CD4-positive, alpha-beta T cell treated with Interleukin-17A for 4 hours (primary cell): Measurements from ENCODE around the gene SULT1C2.

Source experiments
- DNase-seq: peaks from one replicate; pipeline ENCODE4 v3.0.0-alpha.2; 2020; ENCODE audit warnings: mixed read lengths

SULT1C2 gene

DNA sequence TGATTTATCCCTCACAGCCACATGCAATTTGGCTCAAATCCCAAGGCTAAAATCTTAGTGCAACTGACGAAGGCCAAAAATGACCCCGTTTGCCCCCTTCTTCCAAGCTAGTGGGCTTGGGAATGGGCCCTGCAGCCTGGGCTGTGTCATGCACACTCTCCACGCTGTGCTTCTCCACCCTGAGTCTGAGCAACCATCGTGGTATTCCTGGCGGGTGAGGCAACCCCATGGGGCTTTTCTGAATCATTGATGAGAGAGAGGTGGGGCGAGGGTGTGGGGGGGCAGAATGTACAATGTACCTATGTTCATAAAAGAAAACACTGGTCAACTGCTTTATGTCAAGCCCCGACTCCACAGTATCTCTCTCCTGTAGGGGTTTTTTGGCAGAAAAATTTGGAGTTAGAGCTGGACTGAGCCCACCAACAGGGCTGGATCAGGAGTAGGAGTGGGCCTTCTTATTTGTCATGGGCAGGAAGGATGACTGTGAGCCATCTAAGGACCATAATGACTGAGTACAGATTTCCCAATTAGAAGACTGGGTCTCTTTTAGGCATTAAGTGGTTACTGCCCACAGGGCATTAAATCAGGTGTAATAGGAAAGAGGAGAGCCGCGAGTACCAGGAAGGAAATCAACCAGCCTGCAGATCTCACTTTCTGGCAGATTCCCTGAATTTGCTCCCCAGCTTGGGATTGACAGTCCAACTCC is 8.9 kb downstream of the SULT1C2 start:
- no peak for DNase-seq

DNA sequence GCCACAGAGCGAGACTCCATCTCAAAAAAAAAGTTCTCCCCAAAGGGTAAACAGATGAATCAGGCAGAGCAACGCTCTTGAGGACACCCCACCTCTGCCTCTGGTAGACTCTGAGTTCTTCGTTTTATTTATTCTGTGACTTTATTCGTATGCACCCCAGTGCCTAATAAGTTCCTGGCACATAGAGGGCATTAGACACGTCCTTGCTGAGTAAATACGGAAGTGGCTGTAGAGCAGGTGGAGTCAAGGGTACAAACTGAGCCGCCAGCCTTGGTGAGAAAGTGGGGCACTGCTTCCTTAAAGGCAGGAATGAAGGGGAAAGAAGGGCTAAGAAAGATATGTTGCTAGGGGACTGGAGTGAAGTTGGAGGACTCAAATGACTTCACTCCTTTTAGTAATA is 12.9 kb downstream of the SULT1C2 start:
- DNase-seq = no peak

DNA sequence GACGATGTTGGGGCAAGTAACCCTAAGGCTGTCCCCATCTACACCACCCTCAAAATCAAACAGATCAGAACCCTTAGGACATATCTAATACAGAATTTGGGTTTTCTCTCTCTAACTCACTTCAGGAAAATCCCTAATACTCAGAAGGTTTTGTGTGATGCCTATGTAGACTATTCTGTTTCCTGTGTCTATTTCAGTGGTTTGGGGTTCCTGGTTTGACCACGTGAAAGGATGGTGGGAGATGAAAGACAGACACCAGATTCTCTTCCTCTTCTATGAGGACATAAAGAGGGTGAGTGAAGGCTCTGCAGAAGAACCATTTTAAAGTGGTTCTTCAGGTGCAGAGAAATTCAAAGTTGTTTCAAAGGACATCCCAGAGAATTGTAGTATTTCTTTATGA is 16.3 kb downstream of the SULT1C2 start:
- DNase-seq = no peak

DNA sequence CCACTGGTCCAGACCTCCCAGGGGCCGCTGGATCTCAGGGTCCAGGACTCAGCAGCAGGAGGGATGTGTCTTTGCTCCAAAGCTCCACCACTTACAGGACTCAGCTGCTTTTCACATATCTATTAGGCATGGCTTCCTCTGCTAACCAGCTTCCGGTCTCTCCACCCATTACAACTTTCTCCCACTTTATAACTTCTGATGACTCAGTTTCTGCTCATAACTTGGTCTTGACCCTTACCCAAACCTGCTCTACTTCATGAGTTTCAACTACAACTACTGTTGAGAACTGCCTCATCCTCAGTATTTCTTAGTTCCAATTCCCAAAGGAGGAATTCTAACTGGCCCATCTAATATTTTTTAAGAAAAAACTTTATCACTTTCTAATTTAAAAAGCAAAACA is 17.2 kb downstream of the SULT1C2 start:
- DNase-seq = no peak

DNA sequence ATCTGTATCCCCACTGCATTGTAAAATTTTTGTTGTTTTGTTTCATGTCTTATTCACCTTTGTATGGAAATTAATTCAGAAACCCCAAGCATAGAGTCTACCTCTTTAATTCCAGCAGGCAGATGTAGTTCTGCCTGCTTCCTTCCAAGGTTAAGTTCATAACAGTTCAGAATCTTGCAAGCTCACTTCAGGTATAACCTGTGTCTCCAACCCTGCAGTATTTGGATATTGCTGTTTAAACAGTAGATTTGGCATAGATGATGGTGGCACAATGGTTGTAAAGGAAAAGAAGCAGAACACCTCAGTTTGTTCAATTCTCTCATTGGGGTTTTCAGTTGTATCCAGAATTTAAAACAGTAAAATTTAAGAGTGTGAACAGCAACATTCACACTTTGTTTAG is 21.2 kb downstream of the SULT1C2 start:
- DNase-seq = no peak

DNA sequence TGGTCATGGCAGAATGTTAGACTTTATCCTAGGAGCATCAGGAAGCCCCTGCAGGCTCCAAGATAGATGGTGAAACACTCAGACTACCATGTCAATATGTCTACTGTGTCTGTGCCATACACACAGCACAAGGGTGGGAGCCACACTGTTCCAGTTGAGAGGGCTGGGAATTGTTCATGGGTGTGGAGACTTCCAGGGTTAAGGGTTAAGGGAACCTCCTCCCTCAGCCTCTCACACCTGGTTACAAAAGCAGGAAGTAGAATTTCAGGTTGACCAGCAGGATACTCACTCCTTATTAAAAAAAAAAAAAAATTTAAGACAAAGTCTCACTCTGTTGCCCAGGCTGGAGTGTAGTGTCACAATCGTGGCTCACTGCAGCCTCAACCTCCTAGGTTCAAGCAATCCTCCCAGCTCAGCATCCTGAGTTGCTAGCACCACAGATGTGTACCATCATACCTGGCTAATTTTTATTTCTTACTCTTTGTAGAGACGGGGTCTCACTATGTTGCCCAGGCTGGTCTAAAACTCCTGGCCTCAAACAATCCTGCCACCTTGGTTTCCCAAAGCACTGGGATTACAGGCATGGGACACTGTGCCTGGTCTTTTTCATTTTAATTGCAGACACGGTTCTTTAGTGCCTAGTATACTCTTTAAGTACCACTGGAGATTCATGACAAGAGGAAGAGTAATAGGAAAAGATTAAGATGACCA is 26.0 kb downstream of the SULT1C2 start:
- DNase-seq = no peak

DNA sequence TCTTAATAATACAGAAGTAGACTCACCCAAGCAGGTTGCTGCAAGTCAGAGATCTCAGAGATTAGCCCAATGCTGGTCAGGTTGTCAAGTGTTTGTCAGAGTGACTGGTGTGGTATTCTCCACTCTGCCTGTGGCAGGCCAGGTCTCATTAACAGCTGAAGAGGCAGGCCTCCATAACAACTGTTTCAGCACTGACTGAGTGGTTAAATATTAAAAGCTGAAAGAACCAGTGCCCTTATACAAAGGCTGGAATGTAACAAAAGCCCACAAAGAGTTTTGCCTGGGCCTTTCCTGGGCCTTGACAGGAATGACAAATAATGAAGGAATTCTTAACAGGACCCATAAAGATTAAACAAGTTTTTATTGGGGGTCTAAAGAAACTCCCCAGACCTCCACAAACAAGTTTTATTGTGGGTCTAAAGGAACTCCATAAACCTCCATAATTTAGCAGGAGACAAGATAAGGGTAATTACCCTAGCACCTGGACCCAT is 26.8 kb downstream of the SULT1C2 start:
- DNase-seq = no peak

DNA sequence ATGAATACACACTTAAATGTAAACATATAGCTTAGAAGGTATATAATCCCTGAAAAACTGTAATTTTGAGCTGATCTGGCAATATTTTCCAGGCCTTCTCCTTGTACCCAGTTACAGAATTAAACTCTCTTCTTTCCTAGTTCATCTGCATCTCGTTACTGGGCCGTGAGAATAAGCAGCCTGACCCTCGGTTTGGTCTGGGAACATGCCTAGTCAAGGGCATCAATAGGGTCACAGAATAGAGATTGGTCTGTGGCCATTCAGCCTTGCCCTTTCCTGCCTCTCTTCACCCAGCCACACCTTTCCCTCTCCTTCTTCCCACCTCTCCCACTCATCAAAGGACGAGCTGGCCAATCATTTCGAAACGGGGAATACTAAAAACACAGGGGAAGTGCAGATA is 27.3 kb downstream of the SULT1C2 start:
- no peak for DNase-seq

DNA sequence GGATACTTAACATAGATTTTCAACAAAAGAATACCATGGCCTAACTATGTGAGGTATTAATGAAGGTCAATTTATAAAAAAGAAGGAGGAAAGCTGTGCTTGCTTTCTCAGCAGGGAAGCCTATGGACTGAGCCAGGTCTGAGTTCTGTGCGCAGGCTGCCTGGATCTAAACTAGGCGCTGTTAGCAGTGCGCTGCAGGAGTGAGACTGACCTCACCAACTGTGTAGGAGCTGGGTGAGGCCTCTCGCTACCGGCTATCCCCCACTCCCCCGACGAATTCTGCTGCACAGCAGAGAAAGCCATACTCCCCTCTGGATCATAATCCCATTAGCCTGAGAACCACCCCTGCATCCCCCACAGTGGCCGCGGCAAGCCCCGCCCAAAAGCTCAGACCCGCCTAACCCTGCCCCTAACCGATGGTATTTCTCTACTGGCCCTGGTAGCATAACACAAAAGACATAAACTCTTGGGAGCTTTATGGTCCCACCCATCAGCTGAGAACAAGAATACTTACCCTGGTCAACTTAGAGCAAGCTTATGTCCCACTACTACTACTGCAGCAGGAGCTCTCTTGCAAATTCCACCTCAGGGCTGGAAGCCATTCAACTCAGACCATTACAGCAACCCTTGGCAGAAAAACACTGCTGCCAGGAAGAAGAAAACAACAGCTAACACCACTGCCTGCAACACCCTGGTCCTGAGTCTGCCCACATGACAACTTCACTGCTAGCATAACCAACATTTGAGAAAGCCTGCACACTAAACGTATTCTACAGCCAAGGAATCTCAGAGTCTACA is 28.0 kb downstream of the SULT1C2 start:
- no peak for DNase-seq

DNA sequence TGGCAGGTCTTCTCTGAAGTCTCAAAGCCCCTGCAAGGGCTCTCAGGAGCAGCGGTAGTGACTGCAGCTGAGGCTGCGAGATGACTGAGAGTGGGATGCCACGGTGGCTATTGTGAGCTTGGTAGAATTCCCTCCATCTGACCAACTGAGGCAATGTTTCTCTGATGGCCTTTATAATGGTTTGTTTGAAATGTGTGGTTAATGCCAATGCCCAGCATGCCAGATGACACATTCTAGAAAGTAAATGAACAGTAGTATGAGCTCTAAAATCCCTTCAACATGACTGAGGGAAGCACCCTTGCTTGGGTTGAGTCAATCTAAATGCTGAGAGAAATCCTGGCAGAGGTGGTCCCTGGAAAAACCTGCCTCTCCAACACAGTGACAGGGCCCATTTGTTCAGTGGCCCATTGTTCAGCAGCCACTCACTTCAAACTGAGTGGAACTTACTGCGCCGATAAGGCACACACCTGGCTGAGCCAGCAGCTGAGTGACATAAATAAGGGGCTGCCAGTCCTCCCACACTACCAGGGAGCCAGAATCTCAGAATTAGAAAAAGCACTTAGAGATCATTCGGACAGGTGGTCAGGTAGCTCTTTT is 31.7 kb downstream of the SULT1C2 start:
- no peak for DNase-seq

DNA sequence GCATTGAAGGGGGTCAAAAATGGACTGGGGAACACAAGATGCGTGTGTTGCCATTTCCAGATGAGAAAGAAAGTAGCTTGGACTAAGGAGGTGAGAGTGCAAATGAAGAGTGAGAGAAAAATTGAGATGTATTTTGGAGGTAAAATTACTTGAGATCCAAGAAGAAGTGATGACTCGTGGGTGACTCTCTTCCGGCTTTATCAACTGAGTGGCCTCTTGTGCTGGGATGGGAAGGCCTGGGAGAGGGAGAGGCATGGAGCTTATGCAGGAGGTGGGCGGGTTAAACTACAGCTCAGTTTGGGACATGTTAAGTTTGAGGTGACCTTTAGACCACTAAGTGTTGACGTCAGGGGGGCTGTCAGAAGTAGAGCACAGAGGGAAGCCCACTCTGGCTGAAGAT is 34.9 kb downstream of the SULT1C2 start:
- DNase-seq = no peak

DNA sequence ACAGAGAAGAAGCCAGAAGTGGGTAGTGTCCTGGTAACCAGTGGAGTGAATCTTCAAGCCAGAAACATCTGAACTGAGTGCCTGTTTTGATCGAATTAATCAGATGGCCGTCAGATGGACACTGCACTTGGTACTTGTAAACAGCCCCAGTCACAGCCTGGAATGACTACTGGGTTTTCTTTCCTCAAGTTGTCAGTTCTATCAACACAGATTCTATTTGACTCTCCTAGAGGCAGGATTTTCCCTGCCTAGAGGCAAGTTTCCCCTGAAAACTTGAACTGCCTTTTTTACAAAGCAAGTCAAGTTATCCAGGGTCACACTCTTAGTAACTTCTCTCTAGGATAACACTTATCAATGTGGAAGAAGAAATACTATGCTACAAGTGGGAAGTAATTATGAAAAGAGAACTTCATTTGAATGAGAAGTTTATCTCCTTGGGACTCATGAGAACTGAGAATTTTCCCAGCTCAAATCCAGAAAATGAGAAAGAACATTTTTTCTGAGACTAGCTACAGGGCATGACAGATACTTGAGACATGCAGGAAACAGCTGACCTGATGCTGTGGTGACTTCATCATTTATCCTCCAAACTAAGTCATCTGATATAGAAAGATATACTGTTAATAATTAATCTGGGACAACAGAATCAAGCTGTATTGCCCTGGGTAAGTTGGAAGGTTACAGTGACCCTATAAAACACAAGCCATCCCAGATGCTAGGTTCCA is 36.0 kb downstream of the SULT1C2 start:
- DNase-seq = no peak

DNA sequence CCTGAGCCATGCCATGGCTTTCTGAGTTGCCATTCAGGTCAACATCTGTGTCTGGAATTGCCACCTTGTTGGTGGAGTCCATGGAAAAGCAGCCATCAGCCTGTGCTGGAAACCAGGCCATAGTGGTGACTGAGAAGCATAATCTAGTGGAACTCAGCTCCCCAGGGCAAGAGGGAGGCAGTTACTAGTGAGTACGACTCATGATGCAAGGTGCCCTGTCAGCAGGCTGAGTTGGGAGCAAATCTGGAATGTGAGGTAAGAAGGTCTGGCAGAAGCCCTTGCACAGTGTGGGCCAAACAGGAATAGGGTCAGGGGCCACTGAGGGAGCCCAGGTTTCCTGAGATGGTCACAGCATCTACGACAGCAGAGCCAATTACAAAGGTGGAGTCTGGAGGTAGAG is 37.1 kb downstream of the SULT1C2 start:
- no peak for DNase-seq

DNA sequence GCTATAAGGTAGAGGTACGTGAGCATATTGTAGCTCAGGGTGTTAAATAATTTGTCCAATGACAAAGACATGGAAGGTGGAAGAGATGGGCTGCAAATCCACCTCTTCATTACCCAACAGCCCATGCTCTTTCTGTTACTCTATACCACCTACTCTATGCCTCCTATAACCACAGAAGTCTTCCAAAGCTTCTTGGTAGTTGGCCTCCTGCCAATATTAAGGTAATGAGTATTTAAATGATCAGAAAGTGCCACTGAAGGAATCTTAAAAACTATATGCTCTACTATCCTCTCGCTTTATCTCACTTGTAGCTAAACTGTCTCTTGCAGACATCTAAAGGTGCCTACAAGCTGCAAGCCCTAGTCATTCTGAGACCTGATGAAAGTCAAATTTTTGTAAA is 41.1 kb downstream of the SULT1C2 start:
- no peak for DNase-seq

DNA sequence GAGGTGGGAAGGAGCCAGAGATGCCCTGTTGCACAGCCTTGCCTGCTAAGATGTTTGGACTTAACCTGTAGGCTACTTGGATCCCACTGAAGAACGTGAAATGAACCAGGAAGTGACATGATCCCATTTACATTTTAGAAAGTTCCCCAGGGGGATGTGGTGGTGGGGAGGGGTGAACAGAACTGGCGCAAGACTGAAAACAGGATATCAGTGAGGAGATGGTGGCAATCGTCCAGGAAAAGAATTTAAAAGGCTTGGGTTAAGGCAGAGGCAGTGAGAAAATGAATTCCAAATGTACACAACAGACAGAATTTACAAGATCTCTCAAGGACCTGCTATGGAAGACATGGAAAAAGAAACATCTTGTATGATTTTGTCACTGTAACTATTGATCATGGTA is 42.3 kb downstream of the SULT1C2 start:
- no peak for DNase-seq

DNA sequence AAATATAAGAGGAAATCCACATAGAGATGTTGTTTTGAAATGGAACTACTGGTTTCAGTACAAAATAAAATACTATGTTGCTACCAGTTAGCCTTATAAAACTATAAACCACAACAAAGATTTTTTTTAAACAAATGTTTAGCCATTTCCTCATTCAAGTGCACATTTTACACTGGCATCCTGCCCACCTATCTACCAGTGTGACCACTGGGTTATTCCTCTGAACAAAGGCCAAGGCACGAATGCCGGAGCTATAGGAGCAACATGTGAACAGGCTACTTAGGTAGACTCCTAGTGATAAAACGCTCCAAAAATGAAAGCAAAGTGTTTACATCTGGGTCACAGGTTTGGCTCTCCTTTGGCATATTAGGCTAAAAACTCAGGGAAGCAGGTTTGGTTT is 57.3 kb downstream of the SULT1C2 start:
- DNase-seq = no peak

DNA sequence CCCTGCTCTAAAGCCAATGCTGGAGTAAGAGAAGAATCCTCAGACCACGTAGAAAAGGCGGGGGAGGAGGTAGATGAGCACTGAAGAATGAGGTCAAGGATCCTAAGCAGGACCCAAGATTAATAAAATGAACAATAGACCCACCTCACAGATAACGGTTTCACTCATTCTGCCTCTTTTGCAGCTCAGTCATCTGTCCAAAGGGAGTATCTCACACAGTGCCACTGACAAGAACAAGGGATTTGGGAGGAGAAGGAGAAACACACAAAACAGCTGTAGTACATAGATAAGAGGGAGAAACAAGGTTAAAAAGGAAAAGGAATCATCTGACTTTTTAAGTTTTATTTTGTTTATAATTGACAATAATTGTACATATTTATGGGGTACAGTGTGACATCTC is 58.1 kb downstream of the SULT1C2 start:
- no peak for DNase-seq

DNA sequence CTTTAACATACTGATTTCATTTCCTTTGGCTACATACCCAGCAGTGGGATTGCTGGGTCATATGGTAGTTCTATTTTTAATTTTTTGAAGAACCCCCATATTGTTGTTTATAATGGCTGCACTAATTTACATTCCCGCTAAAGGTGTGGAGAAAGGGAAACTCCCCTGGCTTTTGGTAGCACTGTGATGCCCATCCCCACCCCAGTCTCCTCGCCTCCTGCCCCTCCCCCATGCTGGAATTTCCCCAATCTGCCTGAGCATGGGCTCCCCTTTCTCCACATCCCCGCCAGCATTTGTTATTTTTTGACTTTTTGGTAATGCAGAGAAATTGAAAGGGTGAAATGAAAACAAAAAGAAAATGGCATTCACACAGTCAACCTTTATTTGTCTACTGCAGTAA is 59.1 kb downstream of the SULT1C2 start:
- DNase-seq = no peak

DNA sequence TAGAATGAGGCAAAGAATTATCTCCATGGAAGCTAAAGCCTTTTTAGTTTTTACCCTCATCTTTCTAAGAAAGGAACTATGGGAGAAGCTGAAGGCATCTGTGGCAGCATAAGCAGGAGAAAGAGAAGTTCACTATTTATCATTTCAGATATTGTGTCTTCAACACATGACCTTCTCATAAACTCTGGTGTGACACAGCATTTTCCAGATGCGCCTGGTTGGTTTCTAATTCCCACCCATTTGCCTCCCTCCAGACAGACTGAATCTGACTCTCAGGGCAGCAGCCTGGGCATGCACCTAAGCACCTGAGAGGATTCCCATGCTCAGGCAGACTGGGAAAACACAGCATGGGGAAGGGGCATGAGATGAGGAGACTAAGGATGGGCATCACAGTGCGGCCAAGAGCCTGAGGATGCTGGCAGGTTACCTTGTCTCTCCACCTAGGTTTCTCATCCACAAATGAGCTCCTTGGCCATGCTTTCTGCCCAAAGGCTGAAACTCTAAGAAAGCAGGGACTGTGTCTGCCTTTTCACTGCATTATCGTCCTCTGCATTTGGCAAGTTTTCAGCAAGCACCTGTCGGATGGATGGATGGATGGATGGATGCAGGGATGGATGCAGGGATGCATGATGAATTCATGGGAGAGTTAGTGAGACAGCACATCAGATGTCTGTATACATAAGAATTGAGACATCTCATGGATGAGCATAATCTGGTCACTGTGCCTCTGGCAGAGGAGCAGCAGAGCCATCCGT is 60.3 kb downstream of the SULT1C2 start:
- no peak for DNase-seq

DNA sequence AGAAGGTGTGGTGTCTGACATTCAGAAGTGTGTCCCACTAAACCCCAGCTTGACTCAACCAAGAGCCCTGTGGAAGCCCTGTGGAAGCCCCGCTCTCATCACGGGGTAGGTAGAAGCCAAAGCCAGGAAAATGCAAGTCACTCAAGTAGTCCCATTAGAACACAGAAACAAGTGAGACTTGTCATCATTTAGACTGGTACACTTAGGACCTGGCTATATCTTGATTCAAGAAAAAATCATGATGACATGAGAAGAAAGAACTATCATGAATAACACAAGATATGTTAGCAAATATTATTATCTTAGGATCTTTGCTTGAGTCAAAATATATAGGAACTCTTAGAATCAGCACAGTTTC is 60.9 kb downstream of the SULT1C2 start:
- no peak for DNase-seq

DNA sequence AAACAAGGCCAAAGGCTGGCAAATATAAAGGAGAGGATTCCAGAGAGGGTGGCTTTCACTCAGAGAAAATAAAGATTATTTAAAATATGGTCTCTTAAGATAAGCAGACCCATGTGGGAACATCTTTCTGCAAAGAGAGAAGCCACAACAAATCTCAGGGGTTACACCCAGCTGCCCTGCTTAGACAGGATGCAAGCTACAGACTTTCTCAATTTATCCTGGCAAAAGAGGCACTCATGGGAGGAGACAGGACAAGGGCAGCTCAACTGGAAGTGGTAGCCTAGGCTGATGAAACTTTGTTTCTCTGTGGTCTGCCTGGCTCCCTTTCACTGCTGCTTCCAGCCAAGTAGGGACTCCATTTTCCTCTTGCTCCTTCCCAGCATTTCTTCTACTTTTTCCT is 63.2 kb downstream of the SULT1C2 start:
- DNase-seq = no peak

DNA sequence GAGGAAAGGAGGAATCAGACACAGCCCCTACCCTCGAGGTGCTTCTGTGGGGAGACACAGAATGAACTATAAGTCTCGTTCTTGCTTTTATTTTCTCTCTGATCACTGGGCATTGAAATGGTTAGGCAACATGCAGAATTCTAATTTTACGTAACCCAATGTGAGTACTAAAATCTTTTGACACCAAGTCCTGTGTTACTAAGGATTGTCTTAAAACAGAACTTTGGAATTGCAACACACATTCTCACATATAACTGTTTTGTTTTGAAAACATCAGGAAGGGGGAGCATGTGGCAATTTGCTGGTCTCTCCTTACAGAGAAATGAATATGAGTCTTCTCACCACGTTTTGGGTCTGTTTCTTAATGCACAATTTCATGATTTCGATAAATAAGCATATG is 65.4 kb downstream of the SULT1C2 start:
- no peak for DNase-seq
